Measurements from ENCODE around the gene PKNOX2.

DNA sequence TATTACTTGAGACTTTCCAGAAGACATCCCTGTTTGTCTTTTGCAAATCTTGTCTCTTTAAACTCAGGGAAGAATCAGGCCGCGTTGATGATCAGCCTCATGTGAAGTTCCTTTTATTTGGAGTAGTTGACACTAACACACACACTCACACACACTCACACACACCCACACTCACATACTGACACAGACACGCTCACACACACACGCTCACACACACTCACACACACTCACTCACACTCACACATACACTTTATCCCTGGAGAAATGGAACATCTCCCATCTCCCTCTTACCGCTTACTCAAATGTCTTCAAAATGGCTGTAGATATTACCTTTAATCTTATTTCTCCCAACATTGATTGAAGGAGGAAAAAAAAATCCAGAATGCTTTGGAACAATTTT is 129.0 kb downstream of the PKNOX2 start:
- TF ChIP-seq POLR2A (IDR thresholded peaks at IDR 0.05) = no peak
- TF ChIP-seq, protein P1, sequence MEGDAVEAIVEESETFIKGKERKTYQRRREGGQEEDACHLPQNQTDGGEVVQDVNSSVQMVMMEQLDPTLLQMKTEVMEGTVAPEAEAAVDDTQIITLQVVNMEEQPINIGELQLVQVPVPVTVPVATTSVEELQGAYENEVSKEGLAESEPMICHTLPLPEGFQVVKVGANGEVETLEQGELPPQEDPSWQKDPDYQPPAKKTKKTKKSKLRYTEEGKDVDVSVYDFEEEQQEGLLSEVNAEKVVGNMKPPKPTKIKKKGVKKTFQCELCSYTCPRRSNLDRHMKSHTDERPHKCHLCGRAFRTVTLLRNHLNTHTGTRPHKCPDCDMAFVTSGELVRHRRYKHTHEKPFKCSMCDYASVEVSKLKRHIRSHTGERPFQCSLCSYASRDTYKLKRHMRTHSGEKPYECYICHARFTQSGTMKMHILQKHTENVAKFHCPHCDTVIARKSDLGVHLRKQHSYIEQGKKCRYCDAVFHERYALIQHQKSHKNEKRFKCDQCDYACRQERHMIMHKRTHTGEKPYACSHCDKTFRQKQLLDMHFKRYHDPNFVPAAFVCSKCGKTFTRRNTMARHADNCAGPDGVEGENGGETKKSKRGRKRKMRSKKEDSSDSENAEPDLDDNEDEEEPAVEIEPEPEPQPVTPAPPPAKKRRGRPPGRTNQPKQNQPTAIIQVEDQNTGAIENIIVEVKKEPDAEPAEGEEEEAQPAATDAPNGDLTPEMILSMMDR (IDR thresholded peaks at IDR 0.05) = no peak

Measured in esophagus squamous epithelium (tissue), 4 donors.